GM12874 (cell line): ENCODE data around the gene CEP128.

ENCODE experiments used
- CTCF ChIP-seq: IDR thresholded peaks from 2 replicates; pipeline ENCODE4 v1.5.1; 2011; ENCODE audit warnings: low read depth, mild to moderate bottlenecking, control low read depth, low read length, moderate library complexity; ENCODE audit not compliant: insufficient read depth

The CEP128 gene

GRCh38 chr14:80522411-80522810 is 419.1 kb downstream of the CEP128 start:
- no peak for TF ChIP-seq CTCF

- no peak for TF ChIP-seq CTCF
Measured at GRCh38 chr14:80521456-80521855, 420.1 kb downstream of the CEP128 start.

- no peak for TF ChIP-seq CTCF
Measured at GRCh38 chr14:80519002-80519401, 422.5 kb downstream of the CEP128 start.

- no peak for TF ChIP-seq CTCF
Measured at GRCh38 chr14:80518173-80518572, 423.4 kb downstream of the CEP128 start.

- no peak for TF ChIP-seq CTCF
Measured at GRCh38 chr14:80507292-80507869, 434.2 kb downstream of the CEP128 start.

- no peak for TF ChIP-seq CTCF
Measured at GRCh38 chr14:80504781-80505180, 436.8 kb downstream of the CEP128 start.

GRCh38 chr14:80498533-80498932 is 443.0 kb downstream of the CEP128 start:
- TF ChIP-seq CTCF: no peak
